ENCODE results near the gene KRI1.
"Not testable (repeated sequence)": the region's sequence is repeated elsewhere in the genome, so short reads cannot be mapped to it uniquely, and the experiment has no call there.

Gene KRI1

GRCh38 chr19:10544753-10545251 is 21.0 kb downstream of the KRI1 start:
- no peak for TF ChIP-seq POLR2A (IDR thresholded peaks at IDR 0.05; ENCODE audit: low read depth, low read length)
- TF ChIP-seq POLR2AphosphoS5 (IDR thresholded peaks at IDR 0.05; ENCODE audit: low read depth, low read length): no peak
- no peak for TF ChIP-seq TAF1 (IDR thresholded peaks at IDR 0.05; ENCODE audit: borderline replicate concordance, low read depth, low read length)
- DNase-seq (ENCODE audit: insufficient read length) (no peak), FAIRE-seq (no peak)

- DNase-seq (ENCODE audit: insufficient read length) (no peak), FAIRE-seq (peak; percentile 75)
Measured at GRCh38 chr19:10544242-10544752, 21.5 kb downstream of the KRI1 start.

GRCh38 chr19:10543420-10544241 is 22.2 kb downstream of the KRI1 start, which contains the start of gene ATG4D:
Gene ATG4D, plus strand, starts transcription at chr19:10543904. Its CDS starts 187 bp downstream, at chr19:10544091.
- peak; percentile 89 for FAIRE-seq
- TF ChIP-seq TAF1 (IDR thresholded peaks at IDR 0.05; ENCODE audit: borderline replicate concordance, low read depth, low read length) (peak; percentile 85), POLR2A (IDR thresholded peaks at IDR 0.05; ENCODE audit: low read depth, low read length) (peak; percentile 86), POLR2AphosphoS5 (IDR thresholded peaks at IDR 0.05; ENCODE audit: low read depth, low read length) (0 out of 2 replicates have a peak, but pooled peaks have one; percentile 37)
- DNase-seq (ENCODE audit: insufficient read length): peak; percentile 98

More at GRCh38 chr19:10544242-10544752, 21.5 kb downstream of the KRI1 start:
- no peak for TF ChIP-seq TAF1 (IDR thresholded peaks at IDR 0.05; ENCODE audit: borderline replicate concordance, low read depth, low read length)
- no peak for TF ChIP-seq POLR2AphosphoS5 (IDR thresholded peaks at IDR 0.05; ENCODE audit: low read depth, low read length)
- TF ChIP-seq POLR2A (IDR thresholded peaks at IDR 0.05; ENCODE audit: low read depth, low read length): no peak

GRCh38 chr19:10543059-10543419 is 22.8 kb downstream of the KRI1 start:
- TF ChIP-seq TAF1 (IDR thresholded peaks at IDR 0.05; ENCODE audit: borderline replicate concordance, low read depth, low read length): no peak
- no peak for TF ChIP-seq POLR2A (IDR thresholded peaks at IDR 0.05; ENCODE audit: low read depth, low read length)
- no peak for TF ChIP-seq POLR2AphosphoS5 (IDR thresholded peaks at IDR 0.05; ENCODE audit: low read depth, low read length)
- FAIRE-seq: no peak
- DNase-seq (ENCODE audit: insufficient read length): no peak

GRCh38 chr19:10539016-10539415 is 26.8 kb downstream of the KRI1 start:
- not testable (repeated sequence) for DNase-seq (ENCODE audit: insufficient read length); FAIRE-seq

- DNase-seq (ENCODE audit: insufficient read length) (no peak), FAIRE-seq (no peak)
- TF ChIP-seq POLR2A (IDR thresholded peaks at IDR 0.05; ENCODE audit: low read depth, low read length) (no peak), TAF1 (IDR thresholded peaks at IDR 0.05; ENCODE audit: borderline replicate concordance, low read depth, low read length) (no peak), POLR2AphosphoS5 (IDR thresholded peaks at IDR 0.05; ENCODE audit: low read depth, low read length) (no peak)
Measured at GRCh38 chr19:10538204-10538983, 27.4 kb downstream of the KRI1 start.

- DNase-seq (ENCODE audit: insufficient read length): no peak
- TF ChIP-seq POLR2A (IDR thresholded peaks at IDR 0.05; ENCODE audit: low read depth, low read length) (no peak), POLR2AphosphoS5 (IDR thresholded peaks at IDR 0.05; ENCODE audit: low read depth, low read length) (no peak), TAF1 (IDR thresholded peaks at IDR 0.05; ENCODE audit: borderline replicate concordance, low read depth, low read length) (no peak)
- no peak for FAIRE-seq
Measured at GRCh38 chr19:10537668-10538067, 28.1 kb downstream of the KRI1 start.

GRCh38 chr19:10535613-10536012 is 30.2 kb downstream of the KRI1 start:
- DNase-seq (ENCODE audit: insufficient read length) (no peak), FAIRE-seq (no peak)
- TF ChIP-seq TAF1 (IDR thresholded peaks at IDR 0.05; ENCODE audit: borderline replicate concordance, low read depth, low read length): no peak
- TF ChIP-seq POLR2A (IDR thresholded peaks at IDR 0.05; ENCODE audit: low read depth, low read length): no peak
- TF ChIP-seq POLR2AphosphoS5 (IDR thresholded peaks at IDR 0.05; ENCODE audit: low read depth, low read length): no peak

- no peak for DNase-seq (ENCODE audit: insufficient read length)
- no peak for FAIRE-seq
- TF ChIP-seq POLR2A (IDR thresholded peaks at IDR 0.05; ENCODE audit: low read depth, low read length) (no peak), POLR2AphosphoS5 (IDR thresholded peaks at IDR 0.05; ENCODE audit: low read depth, low read length) (no peak), TAF1 (IDR thresholded peaks at IDR 0.05; ENCODE audit: borderline replicate concordance, low read depth, low read length) (no peak)
Measured at GRCh38 chr19:10533646-10534386, 32.0 kb downstream of the KRI1 start.

GRCh38 chr19:10532457-10532856 is 33.4 kb downstream of the KRI1 start:
- DNase-seq (ENCODE audit: insufficient read length) (no peak), FAIRE-seq (no peak)
- TF ChIP-seq POLR2AphosphoS5 (IDR thresholded peaks at IDR 0.05; ENCODE audit: low read depth, low read length) (no peak), TAF1 (IDR thresholded peaks at IDR 0.05; ENCODE audit: borderline replicate concordance, low read depth, low read length) (no peak), POLR2A (IDR thresholded peaks at IDR 0.05; ENCODE audit: low read depth, low read length) (no peak)

GRCh38 chr19:10526887-10527286 is 38.9 kb downstream of the KRI1 start:
- not testable (repeated sequence) for DNase-seq (ENCODE audit: insufficient read length); FAIRE-seq
